Measurements from ENCODE around the gene AMER1. TPM values are rescaled to one million over a fixed set of nuclear protein-coding genes. Genes with fewer than 3 reads are reported as not detected.
"Not testable (repeated sequence)": the region's sequence is repeated elsewhere in the genome, so short reads cannot be mapped to it uniquely, and the experiment has no call there.

The AMER1 gene
- total RNA-seq = 1 to 10 TPM; 4.2 TPM

- no peaks in the 10 kb centered on the region for H3K9me3 Mint-ChIP-seq
- peak within 1 kb of the TSS; percentile 93 for H3K27ac Mint-ChIP-seq
- H3K27me3 Mint-ChIP-seq = no peaks in the 10 kb centered on the region
- ChIA-PET CTCF (no interaction called here), POLR2A (no interaction called here)
- peak within 1 kb of the TSS; percentile 83 for H3K4me3 Mint-ChIP-seq
- peaks cover 7% of the 10 kb centered on the region for H3K4me1 Mint-ChIP-seq
- no peaks in the 10 kb centered on the region for H3K36me3 Mint-ChIP-seq (ENCODE audit: low read depth)
- DNase-seq = no peak
These were observed at the start of gene AMER1 for GRCh38 chrX:64205441-64205734. AMER1 (minus strand) TSS chrX:64205708; CDS start chrX:64193286, 12,422 bp downstream.

DNA sequence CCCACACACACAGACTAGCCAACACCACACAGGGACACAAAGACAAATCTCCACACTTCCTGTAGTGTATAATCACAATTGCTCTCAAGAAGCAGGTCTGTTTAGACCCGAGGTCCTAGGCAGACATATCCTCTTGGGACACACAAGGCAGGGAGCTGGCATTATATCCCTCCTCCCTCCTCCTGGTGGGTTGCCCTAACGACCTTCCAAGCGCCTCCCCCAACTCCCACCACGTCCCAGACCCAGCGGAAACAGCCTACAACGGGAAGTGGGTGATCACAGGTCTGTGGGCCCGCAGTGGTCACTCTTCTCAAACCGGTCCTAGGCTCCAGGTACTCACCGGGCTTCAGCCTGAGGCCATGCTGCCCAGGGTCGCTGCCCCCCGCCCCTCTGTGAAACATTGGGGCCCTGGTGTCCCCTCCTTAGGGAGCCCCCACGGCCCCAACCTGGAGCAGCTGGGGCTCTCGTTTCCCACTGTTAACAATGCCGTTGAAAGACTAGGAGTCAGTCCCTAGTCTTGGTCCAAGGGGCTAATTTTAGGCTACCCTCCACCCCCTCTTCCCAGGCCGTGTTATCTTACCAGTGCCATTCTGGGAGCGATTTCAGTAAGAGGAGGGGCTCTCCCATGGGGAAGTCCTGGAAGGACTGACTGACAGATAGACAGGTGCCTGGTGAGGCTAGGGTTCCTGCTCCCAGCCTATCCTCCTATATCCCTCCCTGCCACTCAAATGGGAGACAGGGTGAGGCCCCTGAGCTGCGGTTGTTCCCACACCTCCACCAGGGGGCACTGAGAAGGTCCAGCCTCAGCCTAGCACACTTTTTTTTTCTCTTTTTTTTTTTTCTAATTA lies 24.8 kb upstream of the AMER1 start, which contains the start of gene ASB12:
TSS of gene ASB12 (minus strand) at position 485 of the 848 bp plus-strand sequence. CDS start 4,957 bp downstream, outside the sequence.
- no peak for DNase-seq
- Mint-ChIP-seq H3K27me3 (no peaks in the 10 kb centered on the region), H3K36me3 (ENCODE audit: low read depth) (no peaks in the 10 kb centered on the region), H3K27ac (no peak within 1 kb of the TSS), H3K4me3 (no peak within 1 kb of the TSS), H3K4me1 (no peaks in the 10 kb centered on the region), H3K9me3 (no peaks in the 10 kb centered on the region)
- CTCF ChIA-PET = no interaction called here
- POLR2A ChIA-PET = no interaction called here

DNA sequence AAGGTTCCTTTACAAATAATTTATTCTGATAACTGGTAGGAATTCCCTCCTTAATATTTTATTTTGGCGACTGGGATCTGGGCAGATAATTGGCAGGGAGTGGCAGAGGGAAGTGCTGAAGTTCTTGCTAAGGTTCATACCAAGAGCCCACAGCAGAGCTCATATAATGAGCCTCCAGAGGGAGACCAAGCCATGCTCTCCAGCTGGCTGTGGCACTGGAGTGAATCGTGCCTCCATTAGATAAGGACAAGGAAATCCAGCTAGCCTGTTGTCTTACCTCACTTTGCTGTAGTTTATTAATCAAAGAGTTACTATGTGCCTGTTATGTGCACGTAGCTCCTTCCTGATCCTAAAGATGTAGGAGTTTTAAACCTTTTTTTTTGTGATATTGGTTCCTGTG lies 23.6 kb upstream of the AMER1 start:
- Mint-ChIP-seq H3K4me1 (no peaks in the 10 kb centered on the region), H3K27ac (no peak overlapping the region), H3K9me3 (no peaks in the 10 kb centered on the region), H3K27me3 (no peaks in the 10 kb centered on the region), H3K4me3 (no peak overlapping the region), H3K36me3 (ENCODE audit: low read depth) (no peaks in the 10 kb centered on the region)
- DNase-seq = no peak
- CTCF ChIA-PET = no interaction called here
- POLR2A ChIA-PET = no interaction called here

DNA sequence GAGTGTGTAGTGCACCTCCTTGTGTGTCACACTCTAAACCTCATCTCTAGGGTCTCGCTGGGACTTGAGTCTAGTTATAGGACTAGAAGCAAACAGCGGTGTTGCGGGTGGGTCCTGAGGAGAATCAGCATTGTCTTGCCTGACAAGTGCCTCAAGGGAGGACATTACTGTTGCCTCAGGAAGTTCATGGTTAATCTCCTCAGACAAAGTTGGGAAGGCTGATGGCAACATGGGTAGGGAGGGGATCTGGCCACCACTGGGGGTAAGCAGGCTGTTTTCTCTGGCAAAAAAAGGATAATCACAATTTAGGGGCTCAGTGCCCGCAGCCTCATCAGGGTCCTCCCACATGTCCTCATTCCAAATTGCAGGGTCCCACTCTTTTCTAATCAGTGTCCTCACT lies 12.5 kb upstream of the AMER1 start:
- ChIA-PET CTCF (interaction anchor here (1.4 kb wide), 1 partner anchor 11 kb away, joined by 6 read pairs; no protein-coding TSS in a partner anchor), POLR2A (no interaction called here)
- Mint-ChIP-seq H3K27ac (no peak overlapping the region), H3K36me3 (ENCODE audit: low read depth) (no peaks in the 10 kb centered on the region), H3K27me3 (no peaks in the 10 kb centered on the region), H3K4me3 (no peak overlapping the region), H3K4me1 (no peaks in the 10 kb centered on the region), H3K9me3 (no peaks in the 10 kb centered on the region)
- no peak for DNase-seq

GRCh38 chrX:64213989-64214388 lies 8.5 kb upstream of the AMER1 start:
- H3K27me3 Mint-ChIP-seq; CTCF ChIA-PET; DNase-seq; H3K4me1 Mint-ChIP-seq; H3K4me3 Mint-ChIP-seq; H3K36me3 Mint-ChIP-seq (ENCODE audit: low read depth); H3K27ac Mint-ChIP-seq; POLR2A ChIA-PET; H3K9me3 Mint-ChIP-seq: not testable (repeated sequence)

- Mint-ChIP-seq H3K36me3 (ENCODE audit: low read depth) (no peaks in the 10 kb centered on the region), H3K27ac (peak overlapping the region; percentile 93), H3K4me3 (peak overlapping the region; percentile 83), H3K27me3 (no peaks in the 10 kb centered on the region), H3K4me1 (peaks cover 7% of the 10 kb centered on the region), H3K9me3 (no peaks in the 10 kb centered on the region)
- no peak for DNase-seq
- ChIA-PET CTCF (interaction anchor here (1.3 kb wide), 1 partner anchor 10 kb away, joined by 6 read pairs; no protein-coding TSS in a partner anchor), POLR2A (no interaction called here)
These were observed 1.2 kb upstream of the AMER1 start for GRCh38 chrX:64206556-64207162.

DNA sequence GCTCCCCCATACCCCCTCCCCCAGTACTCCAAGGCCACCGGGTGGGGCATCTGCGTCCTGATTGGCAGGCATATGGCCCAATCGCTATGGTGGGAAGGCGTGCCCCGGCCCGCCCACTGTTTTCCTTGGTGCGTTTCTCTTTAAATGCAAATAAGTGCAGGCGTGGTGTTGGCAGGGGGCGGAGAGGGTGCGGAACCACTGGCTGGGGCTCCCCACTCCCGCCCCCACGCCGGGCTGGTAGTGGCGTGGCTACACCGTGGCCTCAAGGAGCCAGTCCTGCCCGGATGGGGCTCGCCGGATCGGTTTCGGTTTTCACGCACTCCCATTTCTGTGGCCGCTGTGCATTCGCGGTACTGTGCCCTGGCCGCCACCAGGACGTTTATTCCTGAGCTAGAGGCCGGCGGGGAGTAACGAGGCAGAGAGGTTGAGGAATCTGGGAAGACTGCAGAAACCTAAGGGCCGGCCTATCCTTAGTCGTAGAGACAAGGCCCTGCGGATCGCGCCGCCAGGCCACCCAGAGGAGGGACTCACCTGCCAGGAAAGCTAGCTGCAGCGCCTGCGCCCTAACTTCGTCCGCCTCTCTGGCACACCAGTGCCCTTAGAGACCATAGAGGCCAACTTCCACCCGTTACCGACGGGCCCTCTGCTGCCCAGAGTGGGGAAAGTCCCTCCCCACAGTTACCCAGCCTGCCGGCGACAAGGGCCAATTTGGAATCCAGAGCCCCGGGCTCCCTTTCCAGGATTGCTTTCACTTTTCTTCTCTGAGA lies 410 bp upstream of the AMER1 start:
- ChIA-PET POLR2A (no interaction called here), CTCF (no interaction called here)
- DNase-seq = peak; percentile 89
- Mint-ChIP-seq H3K4me3 (peak overlapping the region; percentile 83), H3K9me3 (no peaks in the 10 kb centered on the region), H3K27ac (peak overlapping the region; percentile 93), H3K36me3 (ENCODE audit: low read depth) (no peaks in the 10 kb centered on the region), H3K27me3 (no peaks in the 10 kb centered on the region), H3K4me1 (peaks cover 7% of the 10 kb centered on the region)

GRCh38 chrX:64204701-64205440 lies 637 bp downstream of the AMER1 start:
- Mint-ChIP-seq H3K4me3 (peak overlapping the region; percentile 83), H3K9me3 (no peaks in the 10 kb centered on the region), H3K4me1 (peaks cover 7% of the 10 kb centered on the region), H3K36me3 (ENCODE audit: low read depth) (no peaks in the 10 kb centered on the region), H3K27ac (peak overlapping the region; percentile 57), H3K27me3 (no peaks in the 10 kb centered on the region)
- ChIA-PET CTCF (interaction anchor here (1.0 kb wide), 1 partner anchor 16 kb away, joined by 5 read pairs; no protein-coding TSS in a partner anchor), POLR2A (no interaction called here)
- DNase-seq = peak; percentile 10

- H3K27ac Mint-ChIP-seq = peak overlapping the region; percentile 57
- H3K9me3 Mint-ChIP-seq = no peaks in the 10 kb centered on the region
- H3K27me3 Mint-ChIP-seq = no peaks in the 10 kb centered on the region
- POLR2A ChIA-PET = no interaction called here
- peaks cover 7% of the 10 kb centered on the region for H3K4me1 Mint-ChIP-seq
- CTCF ChIA-PET = interaction anchor here (1.0 kb wide), 1 partner anchor 15 kb away, joined by 5 read pairs; no protein-coding TSS in a partner anchor
- DNase-seq = no peak
- peak overlapping the region; percentile 70 for H3K4me3 Mint-ChIP-seq
- H3K36me3 Mint-ChIP-seq (ENCODE audit: low read depth) = no peaks in the 10 kb centered on the region
These were observed 1.3 kb downstream of the AMER1 start for GRCh38 chrX:64204252-64204651.

- POLR2A ChIA-PET = no interaction called here
- CTCF ChIA-PET = no interaction called here
- Mint-ChIP-seq H3K36me3 (ENCODE audit: low read depth) (no peaks in the 10 kb centered on the region), H3K27ac (no peak overlapping the region), H3K4me3 (no peak overlapping the region), H3K4me1 (peaks cover 7% of the 10 kb centered on the region), H3K9me3 (no peaks in the 10 kb centered on the region), H3K27me3 (no peaks in the 10 kb centered on the region)
- no peak for DNase-seq
These were observed 2.6 kb downstream of the AMER1 start for GRCh38 chrX:64202808-64203325.

- ChIA-PET CTCF (no interaction called here), POLR2A (no interaction called here)
- Mint-ChIP-seq H3K4me1 (no peaks in the 10 kb centered on the region), H3K9me3 (no peaks in the 10 kb centered on the region), H3K27me3 (no peaks in the 10 kb centered on the region), H3K4me3 (no peak overlapping the region), H3K36me3 (ENCODE audit: low read depth) (no peaks in the 10 kb centered on the region), H3K27ac (no peak overlapping the region)
- no peak for DNase-seq
These were observed 7.5 kb downstream of the AMER1 start for GRCh38 chrX:64198036-64198435.

- POLR2A ChIA-PET = no interaction called here
- CTCF ChIA-PET = no interaction called here
- no peak for DNase-seq
- Mint-ChIP-seq H3K27ac (no peak overlapping the region), H3K27me3 (no peaks in the 10 kb centered on the region), H3K9me3 (no peaks in the 10 kb centered on the region), H3K36me3 (ENCODE audit: low read depth) (peaks cover 7% of the 10 kb centered on the region), H3K4me3 (no peak overlapping the region), H3K4me1 (no peaks in the 10 kb centered on the region)
These were observed 8.9 kb downstream of the AMER1 start for GRCh38 chrX:64196606-64197005.
